Measurements from ENCODE around the gene INAFM2. TPM values are rescaled to one million over a fixed set of nuclear protein-coding genes. Genes with fewer than 3 reads are reported as not detected.

Gene INAFM2
- 10 to 100 TPM; 15.4 to 19.3 TPM for total RNA-seq

DNA sequence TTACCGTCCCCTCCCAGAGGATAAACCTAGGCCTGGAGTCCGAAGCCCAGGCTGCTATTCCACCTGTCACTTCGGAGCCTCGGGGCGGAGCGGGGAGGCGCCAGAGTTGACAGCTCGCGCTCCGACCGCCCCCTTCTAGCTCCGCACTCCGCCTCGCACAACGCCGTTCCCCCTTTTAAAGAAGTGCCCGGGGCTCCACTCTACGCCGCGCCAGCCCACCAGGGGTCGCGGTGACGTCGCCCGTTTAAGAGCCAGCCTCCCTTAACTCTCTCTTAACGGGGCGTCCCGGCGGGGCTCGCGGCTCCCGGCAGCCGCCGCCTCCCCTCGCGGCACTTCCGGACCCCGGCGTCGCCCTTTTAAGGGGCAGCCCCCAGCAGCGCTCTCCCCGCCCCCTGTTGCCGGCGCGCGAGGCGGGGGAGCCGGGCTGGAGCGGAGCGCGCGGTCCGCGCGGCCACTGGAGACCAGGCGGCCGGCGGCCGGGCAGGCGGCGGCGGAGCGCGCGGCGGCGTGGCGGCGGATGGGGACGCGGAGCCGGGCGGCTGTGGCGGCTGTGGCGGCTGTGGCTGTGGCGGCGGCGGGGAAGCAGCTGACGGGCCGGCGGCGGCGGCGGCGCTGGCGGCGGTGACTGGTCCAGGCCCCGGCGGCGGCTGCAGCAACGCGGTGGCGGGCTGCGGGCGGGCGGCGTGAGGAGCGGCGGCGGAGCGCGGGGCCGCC lies at the start of gene INAFM2:
Gene INAFM2 (plus strand): TSS at position 454 of the 714 bp plus-strand sequence. CDS start 364 bp downstream, outside the sequence.
- POLR2A ChIA-PET, result interaction anchor here (1.0 to 1.8 kb wide), 4 partner anchors 9 to 82 kb away, joined by 3 to 8 read pairs (median 6); partner anchors contain the start of genes IVD and PLCB2
- CTCF ChIA-PET, result interaction anchor here (1.0 to 9.5 kb wide), 9 partner anchors 13 to 271 kb away, joined by 3 to 95 read pairs (median 3); partner anchors contain the start of genes CCDC9B and PLCB2

DNA sequence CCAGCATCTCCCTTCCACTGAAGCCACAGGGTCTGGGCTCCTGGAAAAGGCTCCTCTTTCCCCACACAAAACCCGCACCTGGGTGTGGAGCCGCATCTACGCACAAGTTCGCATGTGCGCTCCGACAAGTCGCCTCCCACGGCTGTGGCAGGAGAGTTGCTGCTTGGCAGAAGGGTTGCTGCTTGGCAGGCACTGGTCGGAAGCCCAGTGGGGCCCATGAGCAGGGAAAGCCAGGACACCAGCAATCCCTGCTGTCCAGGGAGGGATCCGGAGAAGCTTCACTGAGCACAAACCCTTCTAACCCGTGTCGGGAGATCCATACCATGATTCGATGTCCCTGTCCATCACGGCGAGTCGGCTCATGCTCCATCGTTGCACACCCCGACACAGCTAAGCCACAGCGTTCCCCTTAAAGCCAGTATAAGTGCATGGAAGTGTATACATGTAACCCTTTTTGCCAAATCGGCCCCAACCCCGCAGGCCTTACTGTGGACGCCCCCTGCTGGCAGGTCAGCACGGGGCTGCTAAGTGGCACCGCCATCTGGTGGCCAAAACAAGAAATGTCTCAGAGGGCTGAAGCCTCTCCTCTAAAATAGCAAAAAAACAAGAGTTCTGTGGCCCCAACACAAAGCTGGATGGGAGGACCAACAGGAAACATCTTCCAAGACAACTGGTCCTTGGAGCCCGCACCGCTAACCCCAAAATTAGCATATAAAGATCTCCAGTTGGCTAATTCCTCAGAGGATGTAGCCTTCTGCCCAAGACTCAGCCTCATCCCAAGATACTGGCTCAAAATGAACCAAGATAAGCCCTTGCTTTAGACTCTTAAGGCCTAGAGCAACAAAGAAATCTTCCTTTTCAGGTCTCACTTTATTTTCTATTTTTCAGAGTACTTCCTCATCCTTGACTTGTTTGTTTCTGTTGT lies 48.9 kb upstream of the INAFM2 start:
- CTCF ChIA-PET, result interaction anchor here (0.6 to 4.9 kb wide), 64 partner anchors 11 to 650 kb away, joined by 3 to 63 read pairs (median 4); partner anchors contain the start of genes BAHD1, CCDC9B, IVD and PAK6
- POLR2A ChIA-PET, result interaction anchor here (0.6 kb wide), 1 partner anchor 235 kb away, joined by 4 read pairs; no protein-coding TSS in a partner anchor

DNA sequence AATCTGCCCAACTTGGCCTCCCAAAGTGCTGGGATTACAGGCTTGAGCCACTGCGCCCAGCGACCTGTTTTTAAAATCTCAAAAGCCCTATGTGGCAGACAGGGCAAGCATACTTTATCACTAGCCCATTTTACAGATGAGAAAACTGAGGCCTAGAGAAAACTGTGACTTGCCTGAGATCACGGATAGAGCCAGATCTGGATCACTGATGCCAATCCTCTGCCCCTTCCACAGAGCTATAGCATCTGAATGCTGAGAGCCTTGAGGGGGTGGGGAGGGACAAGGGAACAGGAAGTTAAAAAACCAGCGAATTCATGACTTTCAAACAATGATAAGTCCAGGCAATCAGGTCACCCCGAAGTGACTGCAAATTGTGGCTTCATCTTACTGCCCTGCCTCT lies 48.0 kb upstream of the INAFM2 start:
- POLR2A ChIA-PET, result no interaction called here
- CTCF ChIA-PET, result interaction anchor here (0.8 to 4.9 kb wide), 15 partner anchors 10 to 227 kb away, joined by 3 to 63 read pairs (median 7); partner anchors contain the start of genes CCDC9B and PLCB2

DNA sequence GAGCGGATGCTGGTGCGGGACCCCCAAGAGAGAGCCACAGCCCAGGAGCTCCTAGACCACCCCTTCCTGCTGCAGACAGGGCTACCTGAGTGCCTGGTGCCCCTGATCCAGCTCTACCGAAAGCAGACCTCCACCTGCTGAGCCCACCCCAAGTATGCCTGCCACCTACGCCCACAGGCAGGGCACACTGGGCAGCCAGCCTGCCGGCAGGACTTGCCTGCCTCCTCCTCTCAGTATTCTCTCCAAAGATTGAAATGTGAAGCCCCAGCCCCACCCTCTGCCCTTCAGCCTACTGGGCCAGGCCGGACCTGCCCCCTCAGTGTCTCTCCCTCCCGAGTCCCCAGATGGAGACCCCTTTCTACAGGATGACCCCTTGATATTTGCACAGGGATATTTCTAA lies 47.5 kb upstream of the INAFM2 start:
- CTCF ChIA-PET, result interaction anchor here (1.1 to 4.9 kb wide), 10 partner anchors 10 to 230 kb away, joined by 3 to 63 read pairs (median 6); partner anchors contain the start of genes CCDC9B and PLCB2
- POLR2A ChIA-PET, result no interaction called here

DNA sequence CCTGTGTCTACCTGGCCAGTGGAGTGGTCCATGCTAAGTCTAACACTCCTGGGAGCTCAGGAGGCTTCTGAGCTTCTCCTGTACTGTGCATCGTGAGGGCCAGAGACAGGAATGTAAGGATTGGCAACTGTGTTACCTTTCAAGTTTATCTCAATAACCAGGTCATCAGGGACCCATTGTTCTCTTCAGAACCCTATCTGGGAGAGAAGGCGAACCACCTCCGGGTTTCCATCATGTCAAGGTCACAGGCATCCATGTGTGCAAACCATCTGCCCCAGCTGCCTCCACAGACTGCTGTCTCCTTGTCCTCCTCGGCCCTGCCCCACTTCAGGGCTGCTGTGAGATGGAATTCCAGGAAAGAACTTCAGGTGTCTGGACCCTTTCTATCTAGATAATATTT lies 46.6 kb upstream of the INAFM2 start:
- ChIA-PET CTCF (interaction anchor here (1.1 to 4.8 kb wide), 6 partner anchors 20 to 231 kb away, joined by 3 to 102 read pairs (median 6); partner anchors contain the start of gene PLCB2), POLR2A (no interaction called here)

DNA sequence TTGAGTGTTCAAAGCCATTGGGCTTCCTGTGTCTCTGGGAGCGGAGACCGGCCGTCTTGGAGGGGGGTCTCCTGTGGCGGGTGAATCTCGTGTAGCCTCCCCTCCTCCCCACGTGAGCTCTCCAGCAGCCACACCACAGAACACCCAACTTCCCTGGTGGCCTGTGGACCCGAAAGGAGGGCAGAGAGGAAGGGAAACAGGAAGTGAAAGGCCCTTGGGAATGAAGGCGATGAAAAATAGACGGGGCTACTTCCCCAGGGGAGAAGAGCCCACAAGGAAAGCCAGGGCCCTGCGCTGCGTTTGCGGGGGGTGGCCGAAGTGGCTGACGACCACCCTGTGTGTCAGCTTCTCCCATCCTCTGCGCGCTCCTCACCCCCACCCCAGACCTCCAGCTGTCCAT lies 46.0 kb upstream of the INAFM2 start:
- ChIA-PET POLR2A (no interaction called here), CTCF (interaction anchor here (3.7 to 4.8 kb wide), 3 partner anchors 20 to 60 kb away, joined by 9 to 102 read pairs (median 15); partner anchors contain the start of gene PLCB2)

DNA sequence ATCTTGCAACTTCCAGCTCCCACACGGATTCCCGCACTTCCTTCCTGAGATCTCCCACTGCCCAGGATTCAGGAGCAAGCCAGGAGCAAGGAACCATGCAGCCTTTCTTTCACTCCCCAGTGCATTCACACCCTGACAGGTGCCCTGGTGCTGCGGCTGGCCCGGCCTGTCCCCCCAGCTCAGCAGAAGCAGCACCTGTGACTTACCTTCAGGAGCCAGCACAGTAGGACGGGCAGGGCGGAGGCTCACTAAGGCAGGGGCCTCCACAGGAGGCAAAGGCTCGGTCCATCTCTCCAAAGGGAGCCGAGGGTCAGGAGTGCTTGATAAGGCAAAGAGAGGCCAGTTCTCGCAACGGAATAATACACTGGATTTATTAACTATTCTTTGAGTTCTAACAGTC lies 45.5 kb upstream of the INAFM2 start:
- ChIA-PET POLR2A (interaction anchor here (1.7 kb wide), 1 partner anchor 31 kb away, joined by 6 read pairs; no protein-coding TSS in a partner anchor), CTCF (interaction anchor here (1.3 to 4.8 kb wide), 10 partner anchors 14 to 62 kb away, joined by 3 to 102 read pairs (median 6); partner anchors contain the start of genes CCDC9B, PAK6 and PLCB2)

DNA sequence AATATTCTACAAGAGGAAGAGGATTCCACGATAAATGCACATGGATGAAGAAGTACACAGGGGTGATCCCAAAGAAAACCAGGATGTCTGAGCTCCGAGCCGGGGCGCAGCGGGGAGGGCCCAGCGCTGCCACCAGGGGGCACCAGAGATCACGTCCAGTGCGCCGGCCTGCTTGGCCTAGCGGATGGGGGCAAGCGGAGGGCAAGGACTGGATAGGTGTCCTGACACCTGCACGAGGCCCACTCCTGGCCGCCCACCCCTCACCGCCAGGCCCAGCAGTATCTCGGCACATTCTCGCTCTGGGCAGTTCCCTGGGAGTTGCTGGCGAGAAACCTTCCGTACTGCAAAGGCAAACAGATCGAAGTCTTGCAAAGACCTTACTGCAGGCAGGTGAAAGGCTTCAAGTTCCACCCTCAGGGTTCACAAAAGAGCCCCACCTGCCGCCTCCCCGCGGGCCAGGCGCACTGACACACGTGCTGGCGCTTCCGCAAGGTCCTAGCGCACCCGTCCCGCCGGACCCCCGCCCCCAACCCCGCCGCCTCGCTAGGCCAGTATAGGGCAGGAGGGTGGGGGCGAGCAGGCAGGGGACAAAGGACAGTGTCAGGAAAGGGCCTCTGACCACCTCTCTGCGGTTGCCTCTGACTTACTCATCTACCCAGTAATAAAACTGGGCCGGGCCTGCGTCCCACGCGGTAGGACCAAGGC lies 43.9 kb upstream of the INAFM2 start:
- ChIA-PET CTCF (interaction anchor here (0.5 to 4.8 kb wide), 42 partner anchors 9 to 247 kb away, joined by 3 to 102 read pairs (median 4); partner anchors contain the start of genes CCDC9B, PAK6 and PLCB2), POLR2A (interaction anchor here (0.9 to 1.7 kb wide), 2 partner anchors 28 to 30 kb away, joined by 3 to 6 read pairs; partner anchors contain the start of gene PLCB2)

DNA sequence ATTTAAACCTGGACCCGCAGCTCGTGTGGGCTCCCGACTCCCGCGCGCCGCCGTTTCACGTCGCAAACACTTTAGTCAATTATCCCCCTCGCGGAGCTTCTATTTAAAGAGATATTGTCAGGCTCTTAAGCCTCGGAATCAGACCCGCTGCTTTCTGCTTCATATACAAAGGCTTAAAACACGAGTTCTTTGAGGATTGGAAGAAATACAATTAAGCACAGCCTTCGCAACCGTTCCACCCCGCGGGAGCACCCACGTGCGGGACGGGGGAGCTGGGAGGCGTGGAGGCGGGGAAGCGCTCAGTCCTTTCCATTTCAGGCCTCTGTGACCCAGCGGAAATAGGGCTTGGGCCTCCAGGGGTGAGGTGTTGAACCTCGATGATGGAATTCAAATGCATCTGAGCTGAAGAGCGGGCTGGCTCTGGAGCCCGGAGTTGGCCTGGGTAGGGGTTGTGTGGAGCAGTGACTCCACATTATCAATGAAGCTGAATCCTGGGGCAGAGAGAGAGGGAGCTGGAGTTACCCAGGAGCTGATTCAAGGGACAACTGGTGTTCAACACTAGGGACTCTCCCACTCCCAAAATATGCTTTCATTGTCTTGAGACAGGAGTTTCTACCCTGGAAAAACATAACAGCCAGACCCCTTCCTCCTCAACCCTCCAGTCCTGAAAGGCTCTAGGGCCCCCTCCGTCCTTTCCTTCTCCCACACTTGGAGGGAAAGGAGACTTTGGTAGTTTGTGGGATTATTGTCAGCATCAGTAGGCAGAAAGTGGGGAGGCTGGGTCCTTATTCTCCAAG lies 43.0 kb upstream of the INAFM2 start:
- CTCF ChIA-PET, result interaction anchor here (1.2 to 4.8 kb wide), 10 partner anchors 8 to 64 kb away, joined by 4 to 102 read pairs (median 8); partner anchors contain the start of genes CCDC9B and PLCB2
- POLR2A ChIA-PET, result interaction anchor here (0.9 kb wide), 1 partner anchor 27 kb away, joined by 3 read pairs; the partner anchor contains the start of gene PLCB2

DNA sequence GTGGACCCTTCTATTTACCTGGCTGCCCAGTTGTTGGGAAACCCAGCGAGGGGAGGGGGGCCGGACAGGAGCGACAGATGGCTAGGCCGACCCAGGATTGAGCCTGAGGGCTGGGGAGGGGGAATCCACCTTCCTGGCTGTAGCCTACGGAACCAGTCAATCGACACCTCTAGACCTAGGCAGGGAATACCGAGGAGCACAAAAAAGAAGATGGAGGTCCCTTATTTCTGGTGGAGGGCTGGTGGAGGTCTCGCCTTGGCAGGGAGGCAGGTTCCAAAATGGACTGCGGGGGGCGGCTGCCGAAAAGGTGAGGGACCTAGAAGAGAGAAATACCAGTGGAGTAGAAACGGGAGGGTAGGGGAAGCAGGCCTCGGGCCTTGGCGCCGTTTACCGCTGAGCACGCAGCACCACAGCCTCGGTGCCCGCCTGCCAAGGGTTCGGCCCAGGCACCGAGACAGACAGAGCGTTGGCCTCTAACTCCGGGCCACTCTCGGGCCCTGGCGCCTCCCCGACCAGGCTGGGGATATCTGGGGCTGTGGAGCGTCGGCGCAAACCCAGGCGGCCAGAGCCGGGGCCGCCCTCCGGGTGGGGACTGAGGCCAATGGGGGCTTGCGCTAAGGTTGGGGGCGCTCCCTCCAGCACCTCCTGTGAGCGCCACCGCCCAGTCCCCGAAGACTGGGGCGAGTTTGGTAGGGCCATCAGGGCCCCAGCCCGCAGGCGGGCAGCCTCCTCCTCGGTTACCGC lies 42.3 kb upstream of the INAFM2 start:
- ChIA-PET POLR2A (no interaction called here), CTCF (interaction anchor here (1.1 to 4.8 kb wide), 6 partner anchors 7 to 63 kb away, joined by 3 to 102 read pairs (median 9); partner anchors contain the start of genes CCDC9B and PLCB2)

DNA sequence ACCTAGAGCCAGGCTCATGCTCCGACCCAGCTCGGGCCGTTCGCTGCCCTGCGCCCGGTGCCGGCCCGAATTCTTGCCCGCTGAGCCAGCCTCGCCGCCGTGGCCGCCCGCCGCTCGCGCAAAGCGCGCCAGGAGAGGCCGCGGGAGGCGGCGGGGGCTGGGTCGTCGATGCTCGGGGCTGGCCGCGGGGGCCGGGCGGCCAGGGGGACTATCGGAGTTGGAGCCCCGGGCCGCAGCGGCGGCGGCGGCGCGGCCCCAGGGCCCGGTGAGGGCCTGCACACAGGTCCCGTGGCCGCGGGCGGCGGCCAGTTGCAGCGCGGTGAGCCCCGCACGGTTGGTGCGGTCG lies 41.7 kb upstream of the INAFM2 start:
- POLR2A ChIA-PET, result no interaction called here
- CTCF ChIA-PET, result interaction anchor here (1.1 kb wide), 1 partner anchor 25 kb away, joined by 3 read pairs; no protein-coding TSS in a partner anchor

DNA sequence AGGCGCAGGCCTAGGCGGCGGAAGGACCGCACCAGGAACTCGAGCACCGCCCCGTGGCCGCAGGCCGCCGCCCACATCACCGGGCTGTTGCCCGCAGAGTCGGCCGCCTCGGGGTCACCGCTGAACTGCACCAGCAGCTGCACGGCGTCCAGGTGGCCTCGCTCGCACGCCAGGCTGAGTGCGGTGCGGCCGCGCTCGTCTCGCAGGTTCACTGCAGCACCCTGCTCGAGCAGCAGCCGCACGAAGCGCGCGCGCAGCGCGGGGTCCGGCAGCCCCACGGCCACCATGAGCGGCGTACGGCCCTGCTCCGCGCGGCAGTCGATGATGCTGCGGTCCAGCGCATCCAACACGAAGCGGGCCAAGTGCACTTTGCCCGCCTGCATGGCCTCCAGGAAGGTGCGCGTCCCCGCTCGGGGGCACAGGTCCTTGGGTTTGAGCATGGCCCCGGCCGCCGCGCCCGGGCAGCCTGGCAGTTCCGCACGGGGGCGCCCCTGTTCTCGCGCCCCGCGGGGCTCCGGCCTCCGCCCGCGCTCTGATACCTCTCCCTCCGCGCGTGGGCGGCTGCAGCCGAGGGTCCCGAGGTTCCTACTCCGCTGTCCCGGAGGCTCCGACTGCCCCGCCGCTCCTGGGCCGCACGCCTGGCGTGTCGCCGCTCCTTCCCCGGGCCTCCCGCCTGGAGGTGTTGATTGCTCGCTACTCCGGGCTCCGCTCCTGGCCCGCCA lies 41.2 kb upstream of the INAFM2 start:
- CTCF ChIA-PET, result interaction anchor here (0.8 to 2.2 kb wide), 7 partner anchors 16 to 52 kb away, joined by 3 to 14 read pairs (median 4); partner anchors contain the start of gene PLCB2
- POLR2A ChIA-PET, result interaction anchor here (1.3 kb wide), 1 partner anchor 27 kb away, joined by 7 read pairs; no protein-coding TSS in a partner anchor

DNA sequence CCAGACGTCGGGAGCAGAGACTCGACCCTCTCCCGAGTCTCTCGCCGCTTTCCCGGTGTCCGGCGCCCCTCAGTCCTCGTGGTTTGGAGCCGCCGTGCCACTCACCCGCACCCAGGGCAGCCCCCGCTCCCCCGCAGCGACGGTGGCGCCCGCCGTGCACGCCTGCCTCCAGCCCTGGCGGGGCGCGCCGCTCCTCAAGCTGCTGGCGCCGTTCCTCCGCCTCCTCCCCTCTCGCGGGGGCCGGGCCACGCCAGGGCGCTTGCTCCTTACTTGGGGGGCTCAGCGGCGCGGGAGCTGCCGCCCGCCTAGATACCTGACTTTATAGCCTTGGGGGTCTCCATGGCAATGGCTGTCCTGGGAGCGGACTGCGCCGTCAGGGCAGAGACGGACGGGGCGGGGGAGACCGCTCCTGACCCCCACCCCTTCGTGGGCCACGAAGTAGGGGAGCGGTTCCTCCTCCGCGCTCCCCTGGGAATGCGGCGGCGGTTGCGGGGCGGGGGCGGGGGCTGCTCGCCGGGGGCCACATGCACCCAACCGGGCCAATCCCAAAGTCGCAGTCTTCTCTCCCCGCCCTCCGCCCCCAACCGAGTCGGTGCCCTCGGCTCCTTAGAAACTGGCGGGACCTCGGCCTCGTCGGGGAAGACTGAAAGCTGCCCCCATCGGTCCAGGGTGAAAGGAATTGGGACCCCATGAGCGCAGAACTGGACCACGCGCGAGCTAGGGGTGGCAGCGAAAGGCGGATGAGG lies 40.5 kb upstream of the INAFM2 start, which contains the start of gene ANKRD63:
Gene ANKRD63 (minus strand): TSS at position 196 of the 746 bp plus-strand sequence. CDS start 478 bp downstream, outside the sequence.
- CTCF ChIA-PET, result interaction anchor here (0.6 to 2.2 kb wide), 9 partner anchors 15 to 75 kb away, joined by 3 to 14 read pairs (median 4); partner anchors contain the start of genes DISP2 and PLCB2
- POLR2A ChIA-PET, result interaction anchor here (0.6 to 1.3 kb wide), 2 partner anchors 26 to 197 kb away, joined by 3 to 7 read pairs; no protein-coding TSS in a partner anchor

DNA sequence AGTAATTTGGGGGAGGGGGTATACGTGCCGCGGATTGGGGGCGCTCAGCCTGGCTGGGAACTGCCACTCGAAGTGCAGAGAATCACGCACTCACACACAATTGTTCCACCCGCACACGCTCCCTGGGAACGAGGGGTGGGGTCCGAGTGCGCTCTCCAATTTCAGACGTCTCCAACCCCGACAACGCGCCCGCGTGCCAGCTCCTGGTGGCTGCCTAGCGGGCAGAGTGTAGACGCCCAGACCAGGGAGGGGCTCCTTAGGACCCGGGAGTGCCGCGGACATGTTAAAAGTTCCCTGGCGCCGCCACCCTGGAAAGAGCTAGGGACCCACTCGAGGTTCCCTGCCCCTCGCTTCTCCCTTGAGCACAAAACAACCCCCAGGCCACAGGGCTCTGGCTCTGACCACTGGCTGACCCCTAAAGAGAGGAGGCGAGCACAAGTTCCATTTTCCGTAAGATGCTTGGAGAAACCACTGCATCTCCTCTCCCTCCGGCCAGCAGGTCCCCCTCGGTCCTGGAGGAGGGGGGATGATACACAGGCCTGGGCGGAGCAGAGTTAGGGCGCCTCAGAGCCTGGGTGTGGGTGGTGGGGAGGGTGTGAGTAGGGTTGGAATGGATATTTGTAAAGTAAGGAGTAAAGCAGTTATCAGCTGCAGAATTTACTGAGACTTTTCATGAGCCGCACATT lies 39.7 kb upstream of the INAFM2 start:
- ChIA-PET CTCF (interaction anchor here (0.7 to 2.2 kb wide), 6 partner anchors 14 to 74 kb away, joined by 3 to 14 read pairs (median 4); partner anchors contain the start of genes DISP2 and PLCB2), POLR2A (interaction anchor here (1.3 kb wide), 1 partner anchor 25 kb away, joined by 7 read pairs; no protein-coding TSS in a partner anchor)

Measured in activated CD8-positive, alpha-beta memory T cell treated with anti-CD3 and anti-CD28 coated beads for 36 hours (primary cell).